Panc1 (cell line): ENCODE data around the gene DYRK2. TPM values are rescaled to one million over a fixed set of nuclear protein-coding genes. Genes with fewer than 3 reads are reported as not detected.

Experiments used
- ATAC-seq: fragments of 200-7000 bp; cut with Tn5 transposase; 2 replicates; pipeline ENCODE4 v1.9.1; 2020; ENCODE audit warnings: mild to moderate bottlenecking, moderate library complexity
- BruUV-seq: library from RNA; stranded (reverse); fragments of 400-500 nt; replicated peaks from 2 replicates; lab custom pipeline; 2021; lab: Mats Ljungman, UMichigan
- CTCF ChIA-PET: fragments of 300-600 bp; sonication (Branson Sonifier 250); formaldehyde crosslinking; loops from one replicate; lab custom pipeline; 2022; ENCODE audit warnings: antibody characterized with exemption; lab: Charles Lee
- POLR2A ChIA-PET: fragments of 300-600 bp; sonication (Branson Sonifier 250); formaldehyde crosslinking; loops from one replicate; lab custom pipeline; 2022; ENCODE audit warnings: antibody characterized with exemption; lab: Charles Lee
- DNase-seq: peaks from one replicate; pipeline ENCODE4 v3.0.0-alpha.2; 2010; ENCODE audit warnings: low read depth, low spot score
- H3K27ac ChIP-seq: 2 replicates; pipeline ENCODE4 v1.5.1; 2011; ENCODE audit warnings: mild to moderate bottlenecking, low read length, inconsistent platforms
- H3K27me3 ChIP-seq: fragments of 200-500 bp; sonication (Bioruptor generic); 2 replicates; pipeline ENCODE4 v1.6.0; 2014; ENCODE audit warnings: low read length, inconsistent platforms; ENCODE audit not compliant: control insufficient read depth, insufficient read depth
- H3K36me3 ChIP-seq: fragments of 200-500 bp; sonication (Bioruptor generic); 2 replicates; pipeline ENCODE4 v1.5.1; 2014; ENCODE audit warnings: inconsistent platforms, mild to moderate bottlenecking, low read length, moderate library complexity; ENCODE audit not compliant: control insufficient read depth, insufficient read depth
- H3K4me1 ChIP-seq: 2 replicates; pipeline ENCODE4 v1.5.1; 2011; ENCODE audit warnings: inconsistent platforms, mild to moderate bottlenecking, low read length, moderate library complexity; ENCODE audit not compliant: control insufficient read depth, insufficient read depth
- H3K4me3 ChIP-seq, 2 experiments: 2 replicates each; pipeline ENCODE4 v1.5.1; 2011 to 2012; ENCODE audit warnings: low read depth in 2 of 2, low read length in 2 of 2, mild to moderate bottlenecking in 2 of 2, inconsistent platforms in 1 of 2, moderate library complexity in 1 of 2
- H3K9me3 ChIP-seq: fragments of 200-500 bp; sonication (Bioruptor generic); 2 replicates; pipeline ENCODE4 v1.5.1; 2014; ENCODE audit warnings: low read depth, mild to moderate bottlenecking, inconsistent platforms, low read length, moderate library complexity; ENCODE audit not compliant: control insufficient read depth, insufficient read depth
- CTCF ChIP-seq: fragments of 450-650 bp; IDR thresholded peaks from 2 replicates; pipeline ENCODE4 v1.5.1; 2017; ENCODE audit warnings: mild to moderate bottlenecking
- POLR2AphosphoS5 ChIP-seq: IDR thresholded peaks from 2 replicates; pipeline ENCODE4 v1.6.1; 2012; ENCODE audit warnings: mild to moderate bottlenecking, low read depth, low read length, moderate library complexity
- REST ChIP-seq, 2 experiments: IDR thresholded peaks; 2 replicates each; pipeline ENCODE4 v1.6.1; 2011 to 2012; ENCODE audit warnings: low read depth in 2 of 2, control low read depth in 1 of 2, low read length in 1 of 2, mild to moderate bottlenecking in 1 of 2, moderate library complexity in 1 of 2; ENCODE audit not compliant: insufficient read depth in 1 of 2
- SIN3A ChIP-seq: IDR thresholded peaks from 2 replicates; pipeline ENCODE4 v1.6.1; 2012; ENCODE audit warnings: low read depth, mild to moderate bottlenecking, low read length, moderate library complexity, borderline replicate concordance; ENCODE audit not compliant: insufficient read depth
- TCF7L2 ChIP-seq: IDR thresholded peaks from 2 replicates; pipeline ENCODE4 v1.6.1; 2011; ENCODE audit warnings: mild to moderate bottlenecking, low read depth, low read length, inconsistent platforms
- in situ Hi-C: cut with HindIII; loops from 2 replicates; pipeline ENCODE4 v1.10.0; 2016; ENCODE audit warnings: low sequenced_read_pairs, low pct_unique_long_range_greater_than_20kb
- intact Hi-C: fragments of 100-400 bp; cut with micrococcal nuclease; formaldehyde crosslinking; loops from one replicate; pipeline ENCODE4 v1.10.0; 2022; ENCODE audit not compliant: unreplicated experiment
- total RNA-seq: library from RNA; stranded (reverse); gene quantifications from one replicate; pipeline ENCODE4 v1.2.1, GENCODE V29; 2021; ENCODE audit not compliant: unreplicated experiment

The DYRK2 gene
- total RNA-seq, 1 experiment from 2014 or later: 9.9 TPM

- in situ Hi-C loops: no loop called here
- no peaks in the 10 kb centered on the region for H3K4me1 ChIP-seq
Observed at GRCh38 chr12:67661311-67662021, 12.9 kb downstream of the DYRK2 start.

GRCh38 chr12:67662910-67663538 is 14.5 kb downstream of the DYRK2 start:
- Histone ChIP-seq H3K4me3 (no peak overlapping the region), H3K9me3 (no peaks in the 10 kb centered on the region), H3K27me3 (no peaks in the 10 kb centered on the region), H3K27ac (no peak overlapping the region), H3K36me3 (peaks cover 3% of the 10 kb centered on the region), H3K4me1 (no peaks in the 10 kb centered on the region)
- ChIA-PET CTCF (no interaction called here), POLR2A (no interaction called here)
- no peak for ATAC-seq
- in situ Hi-C loops (no loop called here), intact Hi-C loops (no loop called here)
- DNase-seq: no peak
- BruUV-seq: no TSS peak
- no peak for TF ChIP-seq REST (IDR thresholded peaks at IDR 0.05; ENCODE audit: insufficient read depth in 1 of 2, low read depth in 2 of 2, low read length in 1 of 2)
- no peak for TF ChIP-seq POLR2AphosphoS5
- TF ChIP-seq CTCF: no peak
- no peak for TF ChIP-seq TCF7L2

More at GRCh38 chr12:67661311-67662021, 12.9 kb downstream of the DYRK2 start:
- Histone ChIP-seq H3K27me3 (no peaks in the 10 kb centered on the region), H3K36me3 (peaks cover 3% of the 10 kb centered on the region), H3K9me3 (no peaks in the 10 kb centered on the region), H3K27ac (no peak overlapping the region), H3K4me3 (no peak overlapping the region)
- ATAC-seq (no peak), DNase-seq (no peak)
- CTCF ChIA-PET: no interaction called here
- no TSS peak for BruUV-seq
- TF ChIP-seq TCF7L2: no peak
- TF ChIP-seq REST (IDR thresholded peaks at IDR 0.05; ENCODE audit: insufficient read depth in 1 of 2, low read depth in 2 of 2, low read length in 1 of 2): no peak
- no peak for TF ChIP-seq POLR2AphosphoS5
- no peak for TF ChIP-seq CTCF
- TF ChIP-seq SIN3A: no peak
- intact Hi-C loops: no loop called here
- POLR2A ChIA-PET: no interaction called here
